GM12878 (cell line): ENCODE results near the gene ITGA6. TPM values are rescaled to one million over a fixed set of nuclear protein-coding genes. Genes with fewer than 3 reads are reported as not detected.

Experiments used
- ATAC-seq: fragments of 200-7000 bp; cut with Tn5 transposase; 3 replicates; pipeline ENCODE4 v1.9.1; 2020; ENCODE audit warnings: mild to moderate bottlenecking, moderate library complexity
- BruUV-seq: library from RNA; stranded (reverse); fragments of 400-500 nt; replicated peaks from 2 replicates; lab custom pipeline; 2021; lab: Mats Ljungman, UMichigan
- CTCF ChIA-PET: fragments of 300-600 bp; sonication (Branson Sonifier 250); formaldehyde crosslinking; extraction: SDS; loops from one replicate; lab custom pipeline; 2021; ENCODE audit warnings: inconsistent platforms; lab: Yijun Ruan, JAX
- POLR2A ChIA-PET: fragments of 350-600 bp; formaldehyde crosslinking; extraction: SDS; loops from one replicate; lab custom pipeline; 2021; ENCODE audit warnings: inconsistent platforms; lab: Charles Lee
- RAD21 ChIA-PET: fragments of 300-600 bp; sonication (Branson Sonifier 250); formaldehyde crosslinking; loops from one replicate; lab custom pipeline; 2023; ENCODE audit warnings: antibody characterized with exemption; ENCODE audit not compliant: unreplicated experiment; lab: Charles Lee
- SMC1A ChIA-PET: fragments of 300-600 bp; sonication (Branson Sonifier 250); formaldehyde crosslinking; loops from one replicate; lab custom pipeline; 2023; ENCODE audit not compliant: unreplicated experiment, uncharacterized antibody; lab: Charles Lee
- DNase-seq: peaks from one replicate; pipeline ENCODE4 v3.0.0-alpha.2; 2011; ENCODE audit warnings: low read depth, low spot score
- FAIRE-seq: peaks from 3 replicates; lab custom pipeline; 2011; peaks lifted over from hg19 to GRCh38; lab: Jason Lieb, UNC
- H2AFZ ChIP-seq: 2 replicates; pipeline ENCODE4 v1.6.0; 2011; ENCODE audit warnings: low read depth, low read length, control low read depth; ENCODE audit not compliant: control insufficient read depth
- H3K27ac ChIP-seq: 2 replicates; pipeline ENCODE4 v1.5.1; 2011; ENCODE audit warnings: control low read depth; ENCODE audit not compliant: control insufficient read depth, insufficient read depth
- H3K27me3 ChIP-seq, 2 experiments: replicated peaks in 1 of 2; 2 replicates each; pipeline versions ENCODE4 v1.6.0 to v1.6.1; 2011; ENCODE audit warnings: low read length in 1 of 2; ENCODE audit not compliant: control insufficient read depth in 2 of 2, insufficient read depth in 2 of 2
- H3K36me3 ChIP-seq, 2 experiments: 2 replicates each; pipeline ENCODE4 v1.5.1; 2011; ENCODE audit warnings: low read length in 1 of 2; ENCODE audit not compliant: control insufficient read depth in 2 of 2, insufficient read depth in 2 of 2
- H3K4me1 ChIP-seq: 2 replicates; pipeline ENCODE4 v1.6.1; 2011; ENCODE audit warnings: mild to moderate bottlenecking, low read length, moderate library complexity, mixed read lengths; ENCODE audit not compliant: control insufficient read depth, insufficient read depth
- H3K4me2 ChIP-seq: 2 replicates; pipeline ENCODE4 v1.6.0; 2011; ENCODE audit warnings: control low read depth; ENCODE audit not compliant: control insufficient read depth, insufficient read depth
- H3K4me3 ChIP-seq: fragments of 200-600 bp; sonication (generic); 2 replicates; pipeline ENCODE4 v1.5.1; 2016
- H3K79me2 ChIP-seq: 2 replicates; pipeline ENCODE4 v1.6.0; 2011; ENCODE audit warnings: low read length; ENCODE audit not compliant: control insufficient read depth, insufficient read depth
- H3K9ac ChIP-seq: 2 replicates; pipeline ENCODE4 v1.8.0; 2011; ENCODE audit warnings: low read length, control low read depth, mixed read lengths; ENCODE audit not compliant: control insufficient read depth, insufficient read depth
- H3K9me3 ChIP-seq: replicated peaks from 3 replicates; pipeline ENCODE4 v1.5.1; 2011; ENCODE audit warnings: mild to moderate bottlenecking, low read length; ENCODE audit not compliant: control insufficient read depth, insufficient read depth
- H4K20me1 ChIP-seq: 2 replicates; pipeline ENCODE4 v1.6.0; 2011; ENCODE audit not compliant: control insufficient read depth, insufficient read depth
- CBFB ChIP-seq: IDR thresholded peaks from 2 replicates; pipeline ENCODE4 v1.6.1; 2016; ENCODE audit warnings: antibody characterized with exemption, low read depth
- ESRRA ChIP-seq: IDR thresholded peaks from 2 replicates; pipeline ENCODE4 v1.6.1; 2012; ENCODE audit warnings: mild to moderate bottlenecking, low read length, improper control_type of control experiment
- EZH2 ChIP-seq: IDR thresholded peaks from 2 replicates; pipeline ENCODE4 v1.6.1; 2012; ENCODE audit warnings: low read depth, mild to moderate bottlenecking, control low read depth, inconsistent platforms, low read length, borderline replicate concordance; ENCODE audit not compliant: control insufficient read depth
- FOS ChIP-seq: IDR thresholded peaks from 3 replicates; pipeline ENCODE4 v1.6.1; 2011; ENCODE audit warnings: borderline replicate concordance; ENCODE audit not compliant: insufficient read length; ENCODE audit errors: extremely low read depth
- KAT2A ChIP-seq: conservative IDR thresholded peaks from 2 replicates; pipeline ENCODE4 v1.6.1; 2011; ENCODE audit warnings: low read depth, low read length; ENCODE audit not compliant: control insufficient read depth
- MYB ChIP-seq: fragments of 150-350 bp; IDR thresholded peaks from 2 replicates; pipeline ENCODE4 v1.6.1; 2014; ENCODE audit warnings: mild to moderate bottlenecking, low read depth, low read length, borderline replicate concordance
- NFYA ChIP-seq: IDR thresholded peaks from 2 replicates; pipeline ENCODE4 v1.6.1; 2011; ENCODE audit warnings: low read depth, mild to moderate bottlenecking, low read length, improper control_type of control experiment, borderline replicate concordance
- STAT3 ChIP-seq: IDR thresholded peaks from 2 replicates; pipeline ENCODE4 v1.6.1; 2011; ENCODE audit warnings: low read depth, low read length, improper control_type of control experiment
- TBL1XR1 ChIP-seq: IDR thresholded peaks from 2 replicates; pipeline ENCODE4 v1.6.1; 2012; ENCODE audit warnings: low read depth, low read length, improper control_type of control experiment
- WGBS: methylation state at CpG from one replicate; pipeline ENCODE4 v1.1.6; 2016; ENCODE audit warnings: low lambda C conversion rate; ENCODE audit not compliant: insufficient replicate concordance, insufficient coverage; ENCODE audit errors: missing lambda C conversion rate; 5-methylcytosine and 5-hydroxymethylcytosine counted together
- in situ Hi-C: fragments of 300-500 bp; cut with MboI; formaldehyde crosslinking; loops from 9 replicates; pipeline ENCODE4 v1.14.3; 2018; ENCODE audit warnings: mixed read lengths
- intact Hi-C: fragments of 100-400 bp; cut with micrococcal nuclease; formaldehyde crosslinking; loops from one replicate; pipeline ENCODE4 v1.14.2; 2022; ENCODE audit not compliant: unreplicated experiment
- polyA plus RNA-seq, 11 experiments: library from polyadenylated mRNA; depleted of rRNA in 4 of 11; unstranded in 6 of 11; stranded (reverse) in 5 of 11; fragments of >200 nt; fragmentation: Nextera tagmentation in 4 of 11; fragmentation: Illumina TruSeq in 1 of 11; extraction: Ambion mirVana in 4 of 11; extraction: Trizol in 1 of 11; gene quantifications; 1 replicate in 1 of 11; 2 replicates in 10 of 11; pipeline versions ENCODE4 v1.2.1 to v1.2.3, GENCODE V29; 2011 to 2016; ENCODE audit warnings: inconsistent platforms in 2 of 11, missing spikeins in 2 of 11, low read depth in 1 of 11
- total RNA-seq, 4 experiments: library from RNA; depleted of rRNA in 3 of 4; stranded (reverse); fragments of >200 nt in 3 of 4; fragmentation: Illumina TruSeq in 1 of 4; extraction: Trizol in 1 of 4; gene quantifications; 2 replicates each; pipeline versions ENCODE4 v1.2.1 to v1.2.3, GENCODE V29; 2013 to 2021
- TF ChIP-seq, protein P1 (sequence below): IDR thresholded peaks from 2 replicates; pipeline ENCODE4 v1.6.1; 2011; ENCODE audit warnings: low read depth, mild to moderate bottlenecking, low read length, moderate library complexity, borderline replicate concordance; ENCODE audit errors: extremely low read depth
- TF ChIP-seq, protein P2 (sequence below): IDR thresholded peaks from 2 replicates; pipeline ENCODE4 v1.6.1; 2012; ENCODE audit warnings: improper control_type of control experiment, low read depth, low read length; ENCODE audit not compliant: insufficient replicate concordance
- TF ChIP-seq, protein P3 (sequence below): fragments of 150-350 bp; IDR thresholded peaks from 2 replicates; pipeline ENCODE4 v1.6.1; 2014; ENCODE audit warnings: mild to moderate bottlenecking, low read depth, low read length
- TF ChIP-seq, protein P4 (sequence below): fragments of 450-650 bp; formaldehyde crosslinking; IDR thresholded peaks from 2 replicates; pipeline ENCODE4 v1.4.0; 2020; ENCODE audit warnings: mild to moderate bottlenecking, moderate library complexity

ITGA6 gene
- total and polyA plus RNA-seq, 10 of the 15 experiments (the other 5 are each of a cell fraction or from before 2014, with no cell fraction given): 0.01 to 0.36 (median 0.14) TPM; not detected in 2

DNA sequence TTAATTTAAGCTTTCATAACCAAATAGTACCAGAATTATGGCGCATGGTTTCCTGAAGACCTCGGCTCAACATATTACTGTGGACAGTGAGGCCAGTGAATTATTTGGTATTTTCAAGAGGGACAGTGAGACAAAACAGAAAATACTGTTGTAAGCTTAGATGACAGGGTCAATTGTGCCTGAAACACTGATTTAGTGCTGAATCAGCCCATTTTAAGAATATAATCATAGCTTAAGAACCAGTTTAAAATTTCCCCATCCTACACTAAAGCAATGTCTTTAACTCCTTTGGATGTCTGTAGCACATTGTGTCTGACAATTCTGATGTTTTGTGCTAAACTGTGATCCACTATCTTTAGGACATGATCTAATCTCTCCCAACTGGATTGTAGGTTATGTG, 4.6 kb downstream of the ITGA6 start:
- Histone ChIP-seq H3K27ac (no peak overlapping the region), H3K4me1 (peaks cover 5% of the 10 kb centered on the region), H3K9ac (no peak overlapping the region), H3K27me3 (peaks cover 7 to 26% of the 10 kb centered on the region in 2 experiments), H3K9me3 (no peaks in the 10 kb centered on the region), H2AFZ (no peak overlapping the region), H4K20me1 (no peaks in the 10 kb centered on the region), H3K4me2 (no peak overlapping the region), H3K4me3 (no peak overlapping the region), H3K79me2 (no peaks in the 10 kb centered on the region), H3K36me3 (no peaks in the 10 kb centered on the region)
- ATAC-seq: no peak
- no peak for DNase-seq
- in situ Hi-C loops: no loop called here
- BruUV-seq: no TSS peak
- ChIA-PET CTCF (no interaction called here), RAD21 (no interaction called here), POLR2A (no interaction called here), SMC1A (interaction anchor here (2.9 kb wide), 1 partner anchor 9 kb away, joined by 8 read pairs; no protein-coding TSS in a partner anchor)
- 61% methylated on average over 2 of the region's 2 CpGs for WGBS
- intact Hi-C loops: no loop called here
- no peak for FAIRE-seq
- TF ChIP-seq MYB (no peak), FOS (no peak), KAT2A (no peak), STAT3 (no peak), ESRRA (no peak), NFYA (no peak), CBFB (no peak), EZH2 (no peak), TBL1XR1 (no peak)
- TF ChIP-seq, protein P1, sequence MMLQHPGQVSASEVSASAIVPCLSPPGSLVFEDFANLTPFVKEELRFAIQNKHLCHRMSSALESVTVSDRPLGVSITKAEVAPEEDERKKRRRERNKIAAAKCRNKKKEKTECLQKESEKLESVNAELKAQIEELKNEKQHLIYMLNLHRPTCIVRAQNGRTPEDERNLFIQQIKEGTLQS: no peak
- TF ChIP-seq, protein P2, sequence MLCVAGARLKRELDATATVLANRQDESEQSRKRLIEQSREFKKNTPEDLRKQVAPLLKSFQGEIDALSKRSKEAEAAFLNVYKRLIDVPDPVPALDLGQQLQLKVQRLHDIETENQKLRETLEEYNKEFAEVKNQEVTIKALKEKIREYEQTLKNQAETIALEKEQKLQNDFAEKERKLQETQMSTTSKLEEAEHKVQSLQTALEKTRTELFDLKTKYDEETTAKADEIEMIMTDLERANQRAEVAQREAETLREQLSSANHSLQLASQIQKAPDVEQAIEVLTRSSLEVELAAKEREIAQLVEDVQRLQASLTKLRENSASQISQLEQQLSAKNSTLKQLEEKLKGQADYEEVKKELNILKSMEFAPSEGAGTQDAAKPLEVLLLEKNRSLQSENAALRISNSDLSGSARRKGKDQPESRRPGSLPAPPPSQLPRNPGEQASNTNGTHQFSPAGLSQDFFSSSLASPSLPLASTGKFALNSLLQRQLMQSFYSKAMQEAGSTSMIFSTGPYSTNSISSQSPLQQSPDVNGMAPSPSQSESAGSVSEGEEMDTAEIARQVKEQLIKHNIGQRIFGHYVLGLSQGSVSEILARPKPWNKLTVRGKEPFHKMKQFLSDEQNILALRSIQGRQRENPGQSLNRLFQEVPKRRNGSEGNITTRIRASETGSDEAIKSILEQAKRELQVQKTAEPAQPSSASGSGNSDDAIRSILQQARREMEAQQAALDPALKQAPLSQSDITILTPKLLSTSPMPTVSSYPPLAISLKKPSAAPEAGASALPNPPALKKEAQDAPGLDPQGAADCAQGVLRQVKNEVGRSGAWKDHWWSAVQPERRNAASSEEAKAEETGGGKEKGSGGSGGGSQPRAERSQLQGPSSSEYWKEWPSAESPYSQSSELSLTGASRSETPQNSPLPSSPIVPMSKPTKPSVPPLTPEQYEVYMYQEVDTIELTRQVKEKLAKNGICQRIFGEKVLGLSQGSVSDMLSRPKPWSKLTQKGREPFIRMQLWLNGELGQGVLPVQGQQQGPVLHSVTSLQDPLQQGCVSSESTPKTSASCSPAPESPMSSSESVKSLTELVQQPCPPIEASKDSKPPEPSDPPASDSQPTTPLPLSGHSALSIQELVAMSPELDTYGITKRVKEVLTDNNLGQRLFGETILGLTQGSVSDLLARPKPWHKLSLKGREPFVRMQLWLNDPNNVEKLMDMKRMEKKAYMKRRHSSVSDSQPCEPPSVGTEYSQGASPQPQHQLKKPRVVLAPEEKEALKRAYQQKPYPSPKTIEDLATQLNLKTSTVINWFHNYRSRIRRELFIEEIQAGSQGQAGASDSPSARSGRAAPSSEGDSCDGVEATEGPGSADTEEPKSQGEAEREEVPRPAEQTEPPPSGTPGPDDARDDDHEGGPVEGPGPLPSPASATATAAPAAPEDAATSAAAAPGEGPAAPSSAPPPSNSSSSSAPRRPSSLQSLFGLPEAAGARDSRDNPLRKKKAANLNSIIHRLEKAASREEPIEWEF: no peak
- TF ChIP-seq, protein P3, sequence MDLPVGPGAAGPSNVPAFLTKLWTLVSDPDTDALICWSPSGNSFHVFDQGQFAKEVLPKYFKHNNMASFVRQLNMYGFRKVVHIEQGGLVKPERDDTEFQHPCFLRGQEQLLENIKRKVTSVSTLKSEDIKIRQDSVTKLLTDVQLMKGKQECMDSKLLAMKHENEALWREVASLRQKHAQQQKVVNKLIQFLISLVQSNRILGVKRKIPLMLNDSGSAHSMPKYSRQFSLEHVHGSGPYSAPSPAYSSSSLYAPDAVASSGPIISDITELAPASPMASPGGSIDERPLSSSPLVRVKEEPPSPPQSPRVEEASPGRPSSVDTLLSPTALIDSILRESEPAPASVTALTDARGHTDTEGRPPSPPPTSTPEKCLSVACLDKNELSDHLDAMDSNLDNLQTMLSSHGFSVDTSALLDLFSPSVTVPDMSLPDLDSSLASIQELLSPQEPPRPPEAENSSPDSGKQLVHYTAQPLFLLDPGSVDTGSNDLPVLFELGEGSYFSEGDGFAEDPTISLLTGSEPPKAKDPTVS: no peak
- TF ChIP-seq, protein P4, sequence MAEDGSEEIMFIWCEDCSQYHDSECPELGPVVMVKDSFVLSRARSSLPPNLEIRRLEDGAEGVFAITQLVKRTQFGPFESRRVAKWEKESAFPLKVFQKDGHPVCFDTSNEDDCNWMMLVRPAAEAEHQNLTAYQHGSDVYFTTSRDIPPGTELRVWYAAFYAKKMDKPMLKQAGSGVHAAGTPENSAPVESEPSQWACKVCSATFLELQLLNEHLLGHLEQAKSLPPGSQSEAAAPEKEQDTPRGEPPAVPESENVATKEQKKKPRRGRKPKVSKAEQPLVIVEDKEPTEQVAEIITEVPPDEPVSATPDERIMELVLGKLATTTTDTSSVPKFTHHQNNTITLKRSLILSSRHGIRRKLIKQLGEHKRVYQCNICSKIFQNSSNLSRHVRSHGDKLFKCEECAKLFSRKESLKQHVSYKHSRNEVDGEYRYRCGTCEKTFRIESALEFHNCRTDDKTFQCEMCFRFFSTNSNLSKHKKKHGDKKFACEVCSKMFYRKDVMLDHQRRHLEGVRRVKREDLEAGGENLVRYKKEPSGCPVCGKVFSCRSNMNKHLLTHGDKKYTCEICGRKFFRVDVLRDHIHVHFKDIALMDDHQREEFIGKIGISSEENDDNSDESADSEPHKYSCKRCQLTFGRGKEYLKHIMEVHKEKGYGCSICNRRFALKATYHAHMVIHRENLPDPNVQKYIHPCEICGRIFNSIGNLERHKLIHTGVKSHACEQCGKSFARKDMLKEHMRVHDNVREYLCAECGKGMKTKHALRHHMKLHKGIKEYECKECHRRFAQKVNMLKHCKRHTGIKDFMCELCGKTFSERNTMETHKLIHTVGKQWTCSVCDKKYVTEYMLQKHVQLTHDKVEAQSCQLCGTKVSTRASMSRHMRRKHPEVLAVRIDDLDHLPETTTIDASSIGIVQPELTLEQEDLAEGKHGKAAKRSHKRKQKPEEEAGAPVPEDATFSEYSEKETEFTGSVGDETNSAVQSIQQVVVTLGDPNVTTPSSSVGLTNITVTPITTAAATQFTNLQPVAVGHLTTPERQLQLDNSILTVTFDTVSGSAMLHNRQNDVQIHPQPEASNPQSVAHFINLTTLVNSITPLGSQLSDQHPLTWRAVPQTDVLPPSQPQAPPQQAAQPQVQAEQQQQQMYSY (CRISPR knock-in tag): no peak
